ENCODE results near the gene ANKDD1B. TPM values are rescaled to one million over a fixed set of nuclear protein-coding genes. Genes with fewer than 3 reads are reported as not detected.

ANKDD1B gene
- total RNA-seq, 5 donors from 2014 or later (not counting 1 experiment from before 2014, with no cell fraction given), result 0.28 to 0.85 (median 0.33) TPM; not detected in 1

- ChIA-PET CTCF (no interaction called here), POLR2A (no interaction called here)
- Histone ChIP-seq H3K4me3 (ENCODE audit: control insufficient read depth in 1 of 2, extremely low read depth in 1 of 2, low read length in 1 of 2) (no peak overlapping the region), H3K36me3 (ENCODE audit: control insufficient read depth in 2 of 2, extremely low read depth in 1 of 2, insufficient read depth in 1 of 2, low read length in 1 of 2) (no peaks in the 10 kb centered on the region), H3K9me3 (no peaks in the 10 kb centered on the region), H3K27ac (ENCODE audit: low read length) (no peak overlapping the region), H3K4me1 (ENCODE audit: control insufficient read depth in 1 of 2, extremely low read depth in 1 of 2, insufficient read depth in 2 of 2, low read length in 2 of 2) (no peaks in the 10 kb centered on the region), H3K27me3 (replicated peaks in 1 of 2; ENCODE audit: control insufficient read depth in 2 of 2, extremely low read depth in 1 of 2, insufficient read depth in 2 of 2, low read length in 1 of 2) (peaks cover 0 to 6% of the 10 kb centered on the region in 2 experiments)
- ATAC-seq (replicated peaks in 1 of 4) (no peak), DNase-seq (no peak)
- Mint-ChIP-seq H3K4me3 (no peak overlapping the region), H3K36me3 (no peaks in the 10 kb centered on the region), H3K27ac (no peak overlapping the region), H3K27me3 (peaks cover 2 to 11% of the 10 kb centered on the region in 2 donors), H3K9me3 (no peaks in the 10 kb centered on the region), H3K4me1 (peaks cover 0 to 3% (median 0%) of the 10 kb centered on the region in 3 donors)
- WGBS (ENCODE audit: insufficient coverage), result 60% methylated on average over 1 of the region's 4 CpGs
Observed at GRCh38 chr5:75651575-75652238, 40.5 kb downstream of the ANKDD1B start.

GRCh38 chr5:75653521-75653920, 42.3 kb downstream of the ANKDD1B start:
- no peak overlapping the region for H3K27ac Mint-ChIP-seq
- no CpG with 5 or more reads among the region's 2 CpGs for WGBS (ENCODE audit: insufficient coverage)
- no peaks in the 10 kb centered on the region for H3K36me3 Mint-ChIP-seq
- no peaks in the 10 kb centered on the region for H3K9me3 ChIP-seq
- no peaks in the 10 kb centered on the region for H3K36me3 ChIP-seq (ENCODE audit: control insufficient read depth in 2 of 2, extremely low read depth in 1 of 2, insufficient read depth in 1 of 2, low read length in 1 of 2)
- CTCF ChIA-PET, result no interaction called here
- H3K27me3 ChIP-seq (replicated peaks in 1 of 2; ENCODE audit: control insufficient read depth in 2 of 2, extremely low read depth in 1 of 2, insufficient read depth in 2 of 2, low read length in 1 of 2), result peaks cover 0 to 6% of the 10 kb centered on the region in 2 experiments
- POLR2A ChIA-PET, result no interaction called here
- ATAC-seq (replicated peaks in 1 of 4) (no peak), DNase-seq (no peak)
- no peak overlapping the region for H3K4me3 Mint-ChIP-seq
- peaks cover 2 to 11% of the 10 kb centered on the region in 2 donors for H3K27me3 Mint-ChIP-seq
- H3K4me1 ChIP-seq (ENCODE audit: control insufficient read depth in 1 of 2, extremely low read depth in 1 of 2, insufficient read depth in 2 of 2, low read length in 2 of 2), result no peaks in the 10 kb centered on the region
- no peak overlapping the region for H3K4me3 ChIP-seq (ENCODE audit: control insufficient read depth in 1 of 2, extremely low read depth in 1 of 2, low read length in 1 of 2)
- no peak overlapping the region for H3K27ac ChIP-seq (ENCODE audit: low read length)
- H3K9me3 Mint-ChIP-seq, result no peaks in the 10 kb centered on the region
- H3K4me1 Mint-ChIP-seq, result peaks cover 0 to 2% (median 0%) of the 10 kb centered on the region in 3 donors

GRCh38 chr5:75654693-75655295, 43.5 kb downstream of the ANKDD1B start:
- Histone ChIP-seq H3K27me3 (replicated peaks in 1 of 2; ENCODE audit: control insufficient read depth in 2 of 2, extremely low read depth in 1 of 2, insufficient read depth in 2 of 2, low read length in 1 of 2) (peaks cover 0 to 6% of the 10 kb centered on the region in 2 experiments), H3K4me3 (ENCODE audit: control insufficient read depth in 1 of 2, extremely low read depth in 1 of 2, low read length in 1 of 2) (no peak overlapping the region), H3K9me3 (no peaks in the 10 kb centered on the region), H3K4me1 (ENCODE audit: control insufficient read depth in 1 of 2, extremely low read depth in 1 of 2, insufficient read depth in 2 of 2, low read length in 2 of 2) (no peaks in the 10 kb centered on the region), H3K27ac (ENCODE audit: low read length) (no peak overlapping the region), H3K36me3 (ENCODE audit: control insufficient read depth in 2 of 2, extremely low read depth in 1 of 2, insufficient read depth in 1 of 2, low read length in 1 of 2) (no peaks in the 10 kb centered on the region)
- Mint-ChIP-seq H3K27ac (no peak overlapping the region), H3K27me3 (peaks cover 2 to 11% of the 10 kb centered on the region in 2 donors), H3K9me3 (no peaks in the 10 kb centered on the region), H3K4me3 (no peak overlapping the region), H3K36me3 (no peaks in the 10 kb centered on the region), H3K4me1 (no peaks in the 10 kb centered on the region)
- ChIA-PET POLR2A (no interaction called here), CTCF (no interaction called here)
- ATAC-seq (replicated peaks in 1 of 4) (no peak), DNase-seq (no peak)
- WGBS (ENCODE audit: insufficient coverage), result 92% methylated on average over 18 of the region's 19 CpGs

DNA sequence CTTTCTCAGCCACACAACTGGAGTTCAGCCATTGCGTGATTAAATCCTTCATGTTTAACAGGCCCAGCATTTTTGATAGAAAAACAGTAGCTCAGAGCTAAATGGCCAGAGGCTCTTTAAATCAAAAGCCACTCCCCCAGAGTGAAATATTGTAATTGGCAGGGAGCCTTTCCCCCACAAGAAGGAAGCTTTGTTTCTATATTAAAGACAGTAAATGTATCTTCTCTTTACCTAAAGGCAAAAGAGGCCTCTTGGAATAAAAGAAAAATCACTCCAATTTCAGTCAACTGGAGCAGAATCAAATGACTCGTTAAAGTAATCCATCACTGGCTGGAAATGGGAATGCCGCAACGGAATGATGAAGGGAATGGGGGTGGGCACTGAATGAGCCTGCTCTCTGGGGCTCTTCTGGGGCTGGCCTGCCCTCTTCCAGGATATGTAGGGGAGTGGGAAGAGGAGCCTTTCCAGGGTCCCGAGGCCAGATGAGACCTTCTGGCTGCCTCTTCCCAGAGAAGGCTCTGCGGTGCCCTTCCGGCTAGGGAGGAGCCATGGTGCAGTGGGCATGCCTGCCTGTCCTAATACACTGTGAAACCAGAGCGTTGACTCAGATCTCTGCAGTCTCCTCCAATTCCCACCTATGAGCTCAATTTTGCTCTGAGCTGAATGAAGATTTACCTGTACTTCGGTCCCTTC, 45.2 kb downstream of the ANKDD1B start:
- peak overlapping the region; percentile 39 to 48 (median 42) for H3K4me3 Mint-ChIP-seq
- Histone ChIP-seq H3K4me1 (ENCODE audit: control insufficient read depth in 1 of 2, extremely low read depth in 1 of 2, insufficient read depth in 2 of 2, low read length in 2 of 2) (no peaks in the 10 kb centered on the region), H3K27me3 (replicated peaks in 1 of 2; ENCODE audit: control insufficient read depth in 2 of 2, extremely low read depth in 1 of 2, insufficient read depth in 2 of 2, low read length in 1 of 2) (peaks cover 0 to 6% of the 10 kb centered on the region in 2 experiments), H3K4me3 (ENCODE audit: control insufficient read depth in 1 of 2, extremely low read depth in 1 of 2, low read length in 1 of 2) (peak overlapping the region in 1 of 2 donors; percentile 21), H3K9me3 (no peaks in the 10 kb centered on the region), H3K36me3 (ENCODE audit: control insufficient read depth in 2 of 2, extremely low read depth in 1 of 2, insufficient read depth in 1 of 2, low read length in 1 of 2) (no peaks in the 10 kb centered on the region), H3K27ac (ENCODE audit: low read length) (no peak overlapping the region)
- WGBS (ENCODE audit: insufficient coverage), result 81% methylated on average over 8 of the region's 9 CpGs
- CTCF ChIA-PET, result interaction anchor here (0.6 to 0.9 kb wide), 3 partner anchors 9 to 1854 kb away, joined by 3 to 4 read pairs (median 3); no protein-coding TSS in a partner anchor
- no peaks in the 10 kb centered on the region for H3K9me3 Mint-ChIP-seq
- H3K36me3 Mint-ChIP-seq, result no peaks in the 10 kb centered on the region
- ATAC-seq (replicated peaks in 1 of 4), result no peak
- H3K27ac Mint-ChIP-seq, result no peak overlapping the region
- H3K27me3 Mint-ChIP-seq, result peaks cover 2 to 11% of the 10 kb centered on the region in 2 donors
- no peaks in the 10 kb centered on the region for H3K4me1 Mint-ChIP-seq
- DNase-seq, result no peak
- POLR2A ChIA-PET, result no interaction called here

DNA sequence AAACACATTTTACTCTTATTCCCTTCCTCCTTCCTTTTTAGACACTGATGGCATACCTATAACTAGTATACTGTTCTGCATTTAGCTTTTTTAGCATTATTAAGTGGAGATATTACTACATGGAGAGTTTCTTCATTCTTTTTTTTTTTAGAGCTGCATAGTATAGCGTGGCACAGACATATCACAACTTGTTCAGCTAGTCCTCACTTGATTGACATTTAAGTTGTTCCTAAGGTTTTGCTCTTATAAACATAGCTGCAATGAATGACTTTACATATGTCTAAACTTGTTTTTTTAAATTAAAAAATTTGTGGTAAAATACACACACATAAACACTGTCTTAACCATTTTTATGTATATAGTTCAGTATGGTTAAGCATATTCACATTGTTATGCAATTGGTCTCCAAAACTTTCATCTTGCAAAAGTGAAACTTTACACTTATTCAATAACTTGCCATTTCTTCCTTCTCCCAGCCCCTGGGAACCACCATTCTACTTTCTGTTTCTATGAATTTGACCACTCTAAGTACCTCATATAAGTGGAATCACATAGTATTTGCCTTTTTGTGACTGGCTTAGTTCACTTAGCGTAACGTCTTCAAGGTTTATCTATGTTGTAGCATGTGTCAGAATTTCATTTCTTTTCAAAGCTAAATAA, 48.7 kb downstream of the ANKDD1B start:
- H3K9me3 ChIP-seq, result no peaks in the 10 kb centered on the region
- peaks cover 0 to 2% of the 10 kb centered on the region in 2 donors for H3K36me3 ChIP-seq (ENCODE audit: control insufficient read depth in 2 of 2, extremely low read depth in 1 of 2, insufficient read depth in 1 of 2, low read length in 1 of 2)
- peaks cover 0 to 3% of the 10 kb centered on the region in 2 experiments for H3K27me3 ChIP-seq (replicated peaks in 1 of 2; ENCODE audit: control insufficient read depth in 2 of 2, extremely low read depth in 1 of 2, insufficient read depth in 2 of 2, low read length in 1 of 2)
- ChIA-PET CTCF (no interaction called here), POLR2A (no interaction called here)
- Mint-ChIP-seq H3K27ac (no peak overlapping the region), H3K9me3 (no peaks in the 10 kb centered on the region), H3K4me3 (no peak overlapping the region), H3K36me3 (no peaks in the 10 kb centered on the region), H3K27me3 (peaks cover under 1 to 5% of the 10 kb centered on the region in 2 donors), H3K4me1 (no peaks in the 10 kb centered on the region)
- WGBS (ENCODE audit: insufficient coverage), result no CpG with 5 or more reads among the region's 3 CpGs
- no peak overlapping the region for H3K4me3 ChIP-seq (ENCODE audit: control insufficient read depth in 1 of 2, extremely low read depth in 1 of 2, low read length in 1 of 2)
- ATAC-seq (replicated peaks in 1 of 4) (no peak), DNase-seq (no peak)
- no peak overlapping the region for H3K27ac ChIP-seq (ENCODE audit: low read length)
- no peaks in the 10 kb centered on the region for H3K4me1 ChIP-seq (ENCODE audit: control insufficient read depth in 1 of 2, extremely low read depth in 1 of 2, insufficient read depth in 2 of 2, low read length in 2 of 2)

GRCh38 chr5:75660678-75661465, 49.6 kb downstream of the ANKDD1B start:
- no peak for ATAC-seq (replicated peaks in 1 of 4)
- Histone ChIP-seq H3K27ac (ENCODE audit: low read length) (no peak overlapping the region), H3K4me1 (ENCODE audit: control insufficient read depth in 1 of 2, extremely low read depth in 1 of 2, insufficient read depth in 2 of 2, low read length in 2 of 2) (no peaks in the 10 kb centered on the region), H3K36me3 (ENCODE audit: control insufficient read depth in 2 of 2, extremely low read depth in 1 of 2, insufficient read depth in 1 of 2, low read length in 1 of 2) (peaks cover 0 to 2% of the 10 kb centered on the region in 2 donors), H3K4me3 (ENCODE audit: control insufficient read depth in 1 of 2, extremely low read depth in 1 of 2, low read length in 1 of 2) (no peak overlapping the region), H3K27me3 (replicated peaks in 1 of 2; ENCODE audit: control insufficient read depth in 2 of 2, extremely low read depth in 1 of 2, insufficient read depth in 2 of 2, low read length in 1 of 2) (no peaks in the 10 kb centered on the region), H3K9me3 (no peaks in the 10 kb centered on the region)
- no peaks in the 10 kb centered on the region for H3K36me3 Mint-ChIP-seq
- no peak overlapping the region for H3K4me3 Mint-ChIP-seq
- ChIA-PET CTCF (interaction anchor here in 1 of 2 donors (0.6 kb wide), 1 partner anchor 836 kb away, joined by 3 read pairs; no protein-coding TSS in a partner anchor), POLR2A (no interaction called here)
- no peak overlapping the region for H3K27ac Mint-ChIP-seq
- no peaks in the 10 kb centered on the region for H3K27me3 Mint-ChIP-seq
- no peak for DNase-seq
- H3K4me1 Mint-ChIP-seq, result no peaks in the 10 kb centered on the region
- WGBS (ENCODE audit: insufficient coverage), result 93% methylated on average over 6 of the region's 16 CpGs
- no peaks in the 10 kb centered on the region for H3K9me3 Mint-ChIP-seq

All from T-cell (primary cell).